ENCODE results near the gene FSTL5. TPM values are rescaled to one million over a fixed set of nuclear protein-coding genes. Genes with fewer than 3 reads are reported as not detected.

Gene FSTL5
- total and polyA plus RNA-seq, 2 experiments from 2014 or later: not detected

GRCh38 chr4:161949946-161950725 lies 213.7 kb downstream of the FSTL5 start:
- DNase-seq: peak; percentile 0
- no peak overlapping the region for H3K4me3 ChIP-seq
- no peaks in the 10 kb centered on the region for H3K9me2 ChIP-seq (ENCODE audit: insufficient read depth)
- H3F3A ChIP-seq (ENCODE audit: insufficient read depth): no peaks in the 10 kb centered on the region
- H3K79me2 ChIP-seq (ENCODE audit: insufficient read depth): no peaks in the 10 kb centered on the region
- no peaks in the 10 kb centered on the region for H3K27me3 ChIP-seq (replicated peaks; ENCODE audit: insufficient read depth)
- no peak overlapping the region for H3K4me2 ChIP-seq (ENCODE audit: unreplicated experiment)
- WGBS, 2 experiments (ENCODE audit: low coverage in 1 of 2, low lambda C conversion rate in 2 of 2, missing lambda C conversion rate in 2 of 2): 34% methylated on average over 4 of the region's 4 CpGs
- no peaks in the 10 kb centered on the region for H3K36me3 ChIP-seq (ENCODE audit: low read depth)
- no peak overlapping the region for H3K27ac ChIP-seq
- TF ChIP-seq EZH2phosphoT487 (IDR thresholded peaks at IDR 0.05; ENCODE audit: insufficient read depth, low read depth) (no peak), EZH2 (IDR thresholded peaks at IDR 0.05; ENCODE audit: insufficient read depth, poor library complexity, severe bottlenecking) (no peak)
- H3K9me3 ChIP-seq (ENCODE audit: low read depth): no peaks in the 10 kb centered on the region
- H3K4me1 ChIP-seq (ENCODE audit: insufficient read depth): no peaks in the 10 kb centered on the region
- H2AFZ ChIP-seq: no peak overlapping the region
- H3K9ac ChIP-seq: no peak overlapping the region
- no peaks in the 10 kb centered on the region for H4K20me1 ChIP-seq (ENCODE audit: insufficient read depth)
- in situ Hi-C loops (cut with MboI): no loop called here

GRCh38 chr4:161948026-161948770 lies 215.6 kb downstream of the FSTL5 start:
- Histone ChIP-seq H3K27me3 (replicated peaks; ENCODE audit: insufficient read depth) (no peaks in the 10 kb centered on the region), H3K27ac (no peak overlapping the region), H3K79me2 (ENCODE audit: insufficient read depth) (no peaks in the 10 kb centered on the region), H4K20me1 (ENCODE audit: insufficient read depth) (no peaks in the 10 kb centered on the region), H2AFZ (no peak overlapping the region), H3K4me3 (no peak overlapping the region), H3K9me3 (ENCODE audit: low read depth) (no peaks in the 10 kb centered on the region), H3K9ac (no peak overlapping the region), H3K36me3 (ENCODE audit: low read depth) (no peaks in the 10 kb centered on the region), H3K4me1 (ENCODE audit: insufficient read depth) (no peaks in the 10 kb centered on the region), H3K4me2 (ENCODE audit: unreplicated experiment) (no peak overlapping the region), H3F3A (ENCODE audit: insufficient read depth) (no peaks in the 10 kb centered on the region), H3K9me2 (ENCODE audit: insufficient read depth) (no peaks in the 10 kb centered on the region)
- TF ChIP-seq EZH2 (IDR thresholded peaks at IDR 0.05; ENCODE audit: insufficient read depth, poor library complexity, severe bottlenecking): no peak
- no peak for TF ChIP-seq EZH2phosphoT487 (IDR thresholded peaks at IDR 0.05; ENCODE audit: insufficient read depth, low read depth)
- no peak for DNase-seq
- in situ Hi-C loops (cut with MboI): no loop called here
- 23 to 27% methylated on average over 6 of the region's 6 CpGs for WGBS, 2 experiments (ENCODE audit: low coverage in 1 of 2, low lambda C conversion rate in 2 of 2, missing lambda C conversion rate in 2 of 2)

- no peak for DNase-seq
- H3K4me2 ChIP-seq (ENCODE audit: unreplicated experiment): no peak overlapping the region
Measured at GRCh38 chr4:161937596-161937995, 226.2 kb downstream of the FSTL5 start.

GRCh38 chr4:161936625-161937550 lies 226.9 kb downstream of the FSTL5 start:
- Histone ChIP-seq H3K9me2 (ENCODE audit: insufficient read depth) (no peaks in the 10 kb centered on the region), H3K79me2 (ENCODE audit: insufficient read depth) (no peaks in the 10 kb centered on the region), H3K4me2 (ENCODE audit: unreplicated experiment) (no peak overlapping the region), H2AFZ (no peak overlapping the region), H4K20me1 (ENCODE audit: insufficient read depth) (no peaks in the 10 kb centered on the region), H3F3A (ENCODE audit: insufficient read depth) (no peaks in the 10 kb centered on the region), H3K4me1 (ENCODE audit: insufficient read depth) (no peaks in the 10 kb centered on the region), H3K4me3 (no peak overlapping the region), H3K9me3 (ENCODE audit: low read depth) (no peaks in the 10 kb centered on the region), H3K36me3 (ENCODE audit: low read depth) (no peaks in the 10 kb centered on the region), H3K27ac (no peak overlapping the region), H3K27me3 (replicated peaks; ENCODE audit: insufficient read depth) (no peaks in the 10 kb centered on the region), H3K9ac (no peak overlapping the region)
- TF ChIP-seq EZH2phosphoT487 (IDR thresholded peaks at IDR 0.05; ENCODE audit: insufficient read depth, low read depth): no peak
- no peak for TF ChIP-seq EZH2 (IDR thresholded peaks at IDR 0.05; ENCODE audit: insufficient read depth, poor library complexity, severe bottlenecking)
- in situ Hi-C loops (cut with MboI): no loop called here
- 0 to 5% methylated on average over 1 of the region's 1 CpG for WGBS, 2 experiments (ENCODE audit: low coverage in 1 of 2, low lambda C conversion rate in 2 of 2, missing lambda C conversion rate in 2 of 2)
- DNase-seq: peak; percentile 2

More at GRCh38 chr4:161937596-161937995, 226.2 kb downstream of the FSTL5 start:
- Histone ChIP-seq H3K4me3 (no peak overlapping the region), H4K20me1 (ENCODE audit: insufficient read depth) (no peaks in the 10 kb centered on the region), H3K36me3 (ENCODE audit: low read depth) (no peaks in the 10 kb centered on the region), H3K9me2 (ENCODE audit: insufficient read depth) (no peaks in the 10 kb centered on the region), H3K27me3 (replicated peaks; ENCODE audit: insufficient read depth) (no peaks in the 10 kb centered on the region), H3K27ac (no peak overlapping the region), H3K79me2 (ENCODE audit: insufficient read depth) (no peaks in the 10 kb centered on the region), H3K9me3 (ENCODE audit: low read depth) (no peaks in the 10 kb centered on the region), H3K9ac (no peak overlapping the region), H3K4me1 (ENCODE audit: insufficient read depth) (no peaks in the 10 kb centered on the region), H3F3A (ENCODE audit: insufficient read depth) (no peaks in the 10 kb centered on the region), H2AFZ (no peak overlapping the region)
- 18 to 21% methylated on average over 1 of the region's 1 CpG for WGBS, 2 experiments (ENCODE audit: low coverage in 1 of 2, low lambda C conversion rate in 2 of 2, missing lambda C conversion rate in 2 of 2)
- in situ Hi-C loops (cut with MboI): no loop called here
- TF ChIP-seq EZH2 (IDR thresholded peaks at IDR 0.05; ENCODE audit: insufficient read depth, poor library complexity, severe bottlenecking): no peak
- TF ChIP-seq EZH2phosphoT487 (IDR thresholded peaks at IDR 0.05; ENCODE audit: insufficient read depth, low read depth): no peak

Data from GM23248 (cell line).